CD4-positive, alpha-beta memory T cell (primary cell): Measurements from ENCODE around the gene TMEM245. TPM values are rescaled to one million over a fixed set of nuclear protein-coding genes. Genes with fewer than 3 reads are reported as not detected.

Experiments used
- CTCF ChIA-PET: fragments of 350-600 bp; sonication (Branson Sonifier 250); formaldehyde crosslinking; loops from one replicate; lab custom pipeline; 2021; ENCODE audit warnings: inconsistent platforms; ENCODE audit not compliant: partially characterized antibody; lab: Charles Lee
- POLR2A ChIA-PET: fragments of 350-600 bp; sonication (Branson Sonifier 250); formaldehyde crosslinking; loops from one replicate; lab custom pipeline; 2021; ENCODE audit not compliant: partially characterized antibody; lab: Charles Lee
- DNase-seq, 5 donors: peaks; one replicate each; pipeline versions ENCODE4 v3.0.0 to v3.0.0-alpha.2; 2020 to 2022; ENCODE audit warnings: mixed read lengths in 1 of 5
- H3K27ac ChIP-seq: one replicate; pipeline ENCODE4 v1.7.0; 2013; ENCODE audit warnings: low read depth, low read length
- H3K27me3 ChIP-seq: 2 replicates; pipeline ENCODE4 v1.7.0; 2013; ENCODE audit warnings: mild to moderate bottlenecking, low read length, moderate library complexity; ENCODE audit not compliant: insufficient read depth
- H3K36me3 ChIP-seq: 2 replicates; pipeline ENCODE4 v1.7.0; 2013; ENCODE audit warnings: mild to moderate bottlenecking, low read length, moderate library complexity; ENCODE audit not compliant: insufficient read depth
- H3K4me1 ChIP-seq: 2 replicates; pipeline ENCODE4 v1.7.0; 2013; ENCODE audit warnings: mild to moderate bottlenecking, low read length, moderate library complexity; ENCODE audit not compliant: insufficient read depth
- H3K4me3 ChIP-seq, 2 donors: one replicate each; pipeline ENCODE4 v1.7.0; 2013; ENCODE audit warnings: low read length in 2 of 2, mild to moderate bottlenecking in 1 of 2
- H3K9me3 ChIP-seq, 2 donors: one replicate each; pipeline ENCODE4 v1.7.0; 2013; ENCODE audit warnings: low read length in 2 of 2, control low read depth in 1 of 2; ENCODE audit not compliant: control insufficient read depth in 1 of 2
- H3K27ac Mint-ChIP-seq, 7 donors: one replicate each; pipeline ENCODE4 v1.8.0; 2020 to 2021; ENCODE audit warnings: mixed read lengths in 7 of 7, mild to moderate bottlenecking in 6 of 7, inconsistent platforms in 3 of 7, moderate library complexity in 3 of 7
- H3K27me3 Mint-ChIP-seq, 2 donors: one replicate each; pipeline ENCODE4 v1.8.0; 2020 to 2021; ENCODE audit warnings: mixed read lengths in 2 of 2
- H3K36me3 Mint-ChIP-seq, 2 donors: one replicate each; pipeline ENCODE4 v1.8.0; 2020 to 2021; ENCODE audit warnings: mixed read lengths in 2 of 2, inconsistent platforms in 1 of 2, mild to moderate bottlenecking in 1 of 2
- H3K4me1 Mint-ChIP-seq, 4 donors: one replicate each; pipeline ENCODE4 v1.8.0; 2020 to 2021; ENCODE audit warnings: mixed read lengths in 4 of 4, mild to moderate bottlenecking in 1 of 4
- H3K4me3 Mint-ChIP-seq, 8 donors: one replicate each; pipeline ENCODE4 v1.8.0; 2020 to 2021; ENCODE audit warnings: mixed read lengths in 8 of 8, mild to moderate bottlenecking in 7 of 8, moderate library complexity in 6 of 8, inconsistent platforms in 3 of 8
- H3K9me3 Mint-ChIP-seq, 8 donors: one replicate each; pipeline ENCODE4 v1.8.0; 2020 to 2021; ENCODE audit warnings: mixed read lengths in 8 of 8, mild to moderate bottlenecking in 5 of 8, inconsistent platforms in 3 of 8, moderate library complexity in 1 of 8
- intact Hi-C: fragments of 100-400 bp; cut with micrococcal nuclease; formaldehyde crosslinking; loops from one replicate; pipeline ENCODE4 v1.15.1; 2023
- microRNA-seq: library from miRNA; unstranded; fragments of <30 nt; microRNA quantifications from one replicate; pipeline ENCODE4 v1.2.0, GENCODE V29; 2021; ENCODE audit warnings: borderline replicate concordance, borderline number of aligned reads, borderline microRNAs expressed, mixed read lengths
- polyA plus RNA-seq, 2 donors: library from polyadenylated mRNA; unstranded; fragments of 300-500 nt; fragmentation: Illumina TruSeq; gene quantifications; one replicate each; pipeline ENCODE4 v1.2.3, GENCODE V29; 2021
- total RNA-seq, 2 experiments: library from RNA; stranded (reverse); gene quantifications; one replicate each; pipeline ENCODE4 v1.2.3, GENCODE V29; 2021

TMEM245 gene
- total and polyA plus RNA-seq, 4 experiments from 2014 or later: 28.9 to 74.3 (median 57.0) TPM

DNA sequence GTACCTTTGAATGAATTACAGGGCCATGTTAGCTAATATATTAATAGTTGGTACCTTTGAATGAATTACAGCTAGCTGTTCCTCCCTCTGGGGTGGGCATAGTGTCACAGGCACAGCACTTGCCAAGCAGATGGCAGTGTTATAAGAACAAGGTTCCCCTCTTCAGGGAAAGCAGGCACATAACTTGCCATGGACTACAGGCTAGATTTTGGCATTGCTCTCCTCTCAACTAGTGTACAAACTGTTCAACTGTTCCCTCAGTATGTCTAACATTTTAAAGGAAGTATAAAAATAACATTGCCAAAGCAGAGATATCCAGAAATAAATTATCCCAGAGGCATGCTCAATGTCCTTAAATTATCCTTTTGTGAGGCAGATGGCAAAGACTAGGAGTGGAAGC is 151.8 kb downstream of the TMEM245 start:
- Histone ChIP-seq H3K4me3 (no peak overlapping the region), H3K9me3 (no peaks in the 10 kb centered on the region), H3K27me3 (no peaks in the 10 kb centered on the region), H3K36me3 (no peaks in the 10 kb centered on the region), H3K27ac (no peak overlapping the region), H3K4me1 (no peaks in the 10 kb centered on the region)
- peaks cover 0 to 11% (median 0%) of the 10 kb centered on the region in 8 donors for H3K9me3 Mint-ChIP-seq
- no peak for DNase-seq
- intact Hi-C loops: no loop called here
- H3K4me3 Mint-ChIP-seq: no peak overlapping the region
- ChIA-PET CTCF (interaction anchor here (0.9 to 1.8 kb wide), 2 partner anchors 14 to 17 kb away, joined by 4 to 5 read pairs; no protein-coding TSS in a partner anchor), POLR2A (no interaction called here)
- H3K27me3 Mint-ChIP-seq: no peaks in the 10 kb centered on the region
- no peaks in the 10 kb centered on the region for H3K4me1 Mint-ChIP-seq
- peaks cover 0 to 7% of the 10 kb centered on the region in 2 donors for H3K36me3 Mint-ChIP-seq
- no peak overlapping the region for H3K27ac Mint-ChIP-seq

Small RNA genes lying within 50 kb of the gene (microRNA-seq; reads per million reads assigned to microRNA genes)
- gene MIR32: 412 reads per million, percentile 80 among the genes with 10 or more reads in this experiment

Other genes with a start within 250 kb of the TMEM245 start
- 10 to 100 TPM; 29.4 to 32.3 TPM for gene ELP1, start 185.8 kb downstream of the TMEM245 start, total RNA-seq
- gene ELP1, start 185.8 kb downstream of the TMEM245 start, polyA plus RNA-seq: 10 to 100 TPM; 21.2 to 21.3 TPM
- 10 to 100 TPM in 1 of 2 experiments, 1 to 10 TPM in 1; 9.0 to 11.4 TPM for gene ABITRAM, start 185.5 kb downstream of the TMEM245 start, total RNA-seq
- 10 to 100 TPM; 15.8 to 27.0 TPM for gene ABITRAM, start 185.5 kb downstream of the TMEM245 start, polyA plus RNA-seq
- 1 to 10 TPM; 2.6 to 3.3 TPM for gene CTNNAL1, start 106.4 kb downstream of the TMEM245 start, total RNA-seq
- gene CTNNAL1, start 106.4 kb downstream of the TMEM245 start, polyA plus RNA-seq: 1 to 10 TPM; 1.8 to 2.3 TPM
- not detected for gene FRRS1L, start 47.3 kb upstream of the TMEM245 start, total RNA-seq
- gene FRRS1L, start 47.3 kb upstream of the TMEM245 start, polyA plus RNA-seq: not detected
- gene EPB41L4B, start 201.1 kb upstream of the TMEM245 start, total RNA-seq: not detected
- not detected for gene EPB41L4B, start 201.1 kb upstream of the TMEM245 start, polyA plus RNA-seq